GM21526 (cell line): ENCODE measurements around the gene IRX4.
"Not testable (repeated sequence)": the region's sequence is repeated elsewhere in the genome, so short reads cannot be mapped to it uniquely, and the experiment has no call there.

Source experiments
- ATAC-seq: cut with Tn5 transposase; IDR thresholded peaks from one replicate; pipeline ENCODE4 v1.9.1; 2021; ENCODE audit warnings: moderate library complexity; ENCODE audit not compliant: unreplicated experiment, low FRiP score

IRX4 gene

GRCh38 chr5:1865486-1865885, 17.2 kb downstream of the IRX4 start:
- ATAC-seq: no peak

GRCh38 chr5:1864896-1865440, 17.8 kb downstream of the IRX4 start:
- ATAC-seq: no peak

GRCh38 chr5:1860949-1861348, 21.8 kb downstream of the IRX4 start:
- no peak for ATAC-seq

GRCh38 chr5:1860021-1860610, 22.6 kb downstream of the IRX4 start:
- no peak for ATAC-seq

GRCh38 chr5:1859099-1859498, 23.6 kb downstream of the IRX4 start:
- ATAC-seq: no peak

GRCh38 chr5:1858436-1858835, 24.3 kb downstream of the IRX4 start:
- no peak for ATAC-seq

GRCh38 chr5:1857256-1857600, 25.5 kb downstream of the IRX4 start:
- no peak for ATAC-seq

- no peak for ATAC-seq
Observed at GRCh38 chr5:1856596-1857255, 26.0 kb downstream of the IRX4 start.

GRCh38 chr5:1855596-1855995, 27.1 kb downstream of the IRX4 start:
- no peak for ATAC-seq

- ATAC-seq: no peak
Observed at GRCh38 chr5:1855075-1855474, 27.6 kb downstream of the IRX4 start.

GRCh38 chr5:1853531-1853930, 29.2 kb downstream of the IRX4 start:
- ATAC-seq: no peak

- no peak for ATAC-seq
Observed at GRCh38 chr5:1852324-1852947, 30.3 kb downstream of the IRX4 start.

GRCh38 chr5:1851290-1851934, 31.3 kb downstream of the IRX4 start:
- ATAC-seq: no peak

- no peak for ATAC-seq
Observed at GRCh38 chr5:1850324-1851154, 32.2 kb downstream of the IRX4 start.

- ATAC-seq: no peak
Observed at GRCh38 chr5:1847611-1848010, 35.1 kb downstream of the IRX4 start.

- no peak for ATAC-seq
Observed at GRCh38 chr5:1847056-1847455, 35.7 kb downstream of the IRX4 start.

- ATAC-seq: no peak
Observed at GRCh38 chr5:1846583-1846982, 36.1 kb downstream of the IRX4 start.

- ATAC-seq: no peak
Observed at GRCh38 chr5:1845696-1846095, 37.0 kb downstream of the IRX4 start.

- no peak for ATAC-seq
Observed at GRCh38 chr5:1844708-1845436, 37.9 kb downstream of the IRX4 start.

GRCh38 chr5:1843761-1844160, 39.0 kb downstream of the IRX4 start:
- ATAC-seq: not testable (repeated sequence)
